Liver (tissue), 3 donors: ENCODE data around the gene USP2.

Source experiments
- ATF3 ChIP-seq: IDR thresholded peaks from 2 replicates; pipeline ENCODE4 v1.6.1; 2016; ENCODE audit warnings: antibody characterized with exemption
- CTCF ChIP-seq: fragments of 150-350 bp; IDR thresholded peaks from 2 replicates; pipeline ENCODE4 v1.5.1; 2017; ENCODE audit warnings: improper control_type of control experiment, low read depth, low read length; ENCODE audit not compliant: missing input control
- EGR1 ChIP-seq, 2 donors: IDR thresholded peaks; 2 replicates each; pipeline ENCODE4 v1.6.1; 2016 to 2018; ENCODE audit warnings: antibody characterized with exemption in 2 of 2, low read depth in 2 of 2
- FOXA1 ChIP-seq: IDR thresholded peaks from 2 replicates; pipeline ENCODE4 v1.6.1; 2016; ENCODE audit warnings: antibody characterized with exemption
- HNF4A ChIP-seq, 2 donors: conservative IDR thresholded peaks; 2 replicates each; pipeline ENCODE4 v1.6.1; 2016; ENCODE audit warnings: antibody characterized with exemption in 2 of 2, mild to moderate bottlenecking in 2 of 2
- JUND ChIP-seq, 2 donors: IDR thresholded peaks; 2 replicates each; pipeline ENCODE4 v1.6.1; 2016; ENCODE audit warnings: antibody characterized with exemption in 2 of 2
- RAD21 ChIP-seq, 2 donors: IDR thresholded peaks; 2 replicates each; pipeline ENCODE4 v1.6.1; 2016; ENCODE audit warnings: antibody characterized with exemption in 2 of 2, mild to moderate bottlenecking in 2 of 2
- REST ChIP-seq: IDR thresholded peaks from 2 replicates; pipeline ENCODE4 v1.6.1; 2016; ENCODE audit warnings: antibody characterized with exemption, mild to moderate bottlenecking
- RXRA ChIP-seq, 2 donors: IDR thresholded peaks; 2 replicates each; pipeline ENCODE4 v1.6.1; 2017 to 2018; ENCODE audit warnings: antibody characterized with exemption in 2 of 2, mild to moderate bottlenecking in 1 of 2
- SP1 ChIP-seq: IDR thresholded peaks from 2 replicates; pipeline ENCODE4 v1.6.1; 2018; ENCODE audit warnings: antibody characterized with exemption, mild to moderate bottlenecking
- TAF1 ChIP-seq: conservative IDR thresholded peaks from 2 replicates; pipeline ENCODE4 v1.6.1; 2016; ENCODE audit warnings: antibody characterized with exemption, mild to moderate bottlenecking
- YY1 ChIP-seq: IDR thresholded peaks from 2 replicates; pipeline ENCODE4 v1.6.1; 2016; ENCODE audit warnings: antibody characterized with exemption, mild to moderate bottlenecking
- ZBTB33 ChIP-seq: IDR thresholded peaks from 2 replicates; pipeline ENCODE4 v1.6.1; 2016; ENCODE audit warnings: antibody characterized with exemption
- donor health status: healthy.
- donor health status: healthy.

- no peak for TF ChIP-seq CTCF
- no peak for TF ChIP-seq RXRA (IDR thresholded peaks at IDR 0.05)
- TF ChIP-seq TAF1: no peak
- TF ChIP-seq ZBTB33: no peak
- TF ChIP-seq YY1: no peak
- TF ChIP-seq ATF3: no peak
- no peak for TF ChIP-seq RAD21 (IDR thresholded peaks at IDR 0.05)
- TF ChIP-seq REST: no peak
- TF ChIP-seq SP1: no peak
- TF ChIP-seq HNF4A (conservative IDR thresholded peaks at IDR 0.05): no peak
- TF ChIP-seq EGR1 (IDR thresholded peaks at IDR 0.05; ENCODE audit: low read depth in 2 of 2): no peak
- TF ChIP-seq JUND (IDR thresholded peaks at IDR 0.05): no peak
- TF ChIP-seq FOXA1: no peak
Observed at GRCh38 chr11:119423509-119424254, 42.2 kb upstream of the USP2 start.
